22Rv1 (cell line): Measurements from ENCODE around the gene MEF2C.
"Not testable (repeated sequence)": the region's sequence is repeated elsewhere in the genome, so short reads cannot be mapped to it uniquely, and the experiment has no call there.

ENCODE experiments used
- H3K27ac ChIP-seq: fragments of 450-650 bp; 2 replicates; pipeline ENCODE4 v1.5.1; 2017
- ZFX ChIP-seq: fragments of 450-650 bp; IDR thresholded peaks from 2 replicates; pipeline ENCODE4 v1.6.1; 2017; ENCODE audit warnings: antibody characterized with exemption, borderline replicate concordance
- TF ChIP-seq, protein P1 (sequence below): fragments of 450-650 bp; IDR thresholded peaks from 2 replicates; pipeline ENCODE4 v1.5.1; 2017; ENCODE audit warnings: mild to moderate bottlenecking

MEF2C gene

GRCh38 chr5:88805151-88805784 is 77.7 kb downstream of the MEF2C start:
- TF ChIP-seq, protein P1, sequence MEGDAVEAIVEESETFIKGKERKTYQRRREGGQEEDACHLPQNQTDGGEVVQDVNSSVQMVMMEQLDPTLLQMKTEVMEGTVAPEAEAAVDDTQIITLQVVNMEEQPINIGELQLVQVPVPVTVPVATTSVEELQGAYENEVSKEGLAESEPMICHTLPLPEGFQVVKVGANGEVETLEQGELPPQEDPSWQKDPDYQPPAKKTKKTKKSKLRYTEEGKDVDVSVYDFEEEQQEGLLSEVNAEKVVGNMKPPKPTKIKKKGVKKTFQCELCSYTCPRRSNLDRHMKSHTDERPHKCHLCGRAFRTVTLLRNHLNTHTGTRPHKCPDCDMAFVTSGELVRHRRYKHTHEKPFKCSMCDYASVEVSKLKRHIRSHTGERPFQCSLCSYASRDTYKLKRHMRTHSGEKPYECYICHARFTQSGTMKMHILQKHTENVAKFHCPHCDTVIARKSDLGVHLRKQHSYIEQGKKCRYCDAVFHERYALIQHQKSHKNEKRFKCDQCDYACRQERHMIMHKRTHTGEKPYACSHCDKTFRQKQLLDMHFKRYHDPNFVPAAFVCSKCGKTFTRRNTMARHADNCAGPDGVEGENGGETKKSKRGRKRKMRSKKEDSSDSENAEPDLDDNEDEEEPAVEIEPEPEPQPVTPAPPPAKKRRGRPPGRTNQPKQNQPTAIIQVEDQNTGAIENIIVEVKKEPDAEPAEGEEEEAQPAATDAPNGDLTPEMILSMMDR = no peak
- TF ChIP-seq ZFX = no peak
- H3K27ac ChIP-seq = no peak overlapping the region

DNA sequence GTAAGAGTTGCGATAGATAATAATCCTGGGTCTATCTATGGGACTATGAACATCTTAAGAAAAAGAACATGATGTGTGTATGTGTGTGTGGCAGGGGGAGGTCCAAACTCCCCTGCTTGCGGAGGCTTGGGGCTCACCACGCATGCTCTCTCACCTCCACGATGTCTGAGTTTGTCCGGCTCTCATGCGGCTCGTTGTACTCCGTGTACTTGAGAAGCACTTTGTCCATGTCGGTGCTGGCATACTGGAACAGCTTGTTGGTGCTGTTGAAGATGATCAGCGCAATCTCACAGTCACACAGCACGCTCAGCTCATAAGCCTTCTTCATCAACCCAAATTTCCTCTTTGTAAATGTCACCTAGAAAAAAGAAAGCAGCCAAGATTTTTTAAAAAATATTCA is 78.5 kb downstream of the MEF2C start:
- no peak overlapping the region for H3K27ac ChIP-seq
- TF ChIP-seq, protein P1 = no peak
- TF ChIP-seq ZFX = no peak

DNA sequence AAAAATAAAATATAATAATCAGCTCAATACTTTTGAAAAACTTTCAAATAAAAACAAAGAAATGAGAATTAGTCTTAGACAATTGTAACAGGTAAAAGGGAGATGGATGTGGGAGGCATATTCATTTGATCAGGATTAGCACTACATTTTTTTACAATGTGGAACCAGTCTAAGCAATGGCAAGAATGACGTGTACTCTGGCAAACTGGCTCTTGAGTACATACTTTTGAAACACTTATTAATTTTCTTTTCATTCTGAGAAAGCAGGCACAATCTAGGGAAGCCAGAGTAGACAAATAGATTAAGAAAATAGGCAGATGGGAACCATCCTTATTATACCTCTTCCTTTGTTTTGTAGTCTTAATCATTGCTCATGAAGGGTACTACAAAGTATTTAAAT is 79.7 kb downstream of the MEF2C start:
- no peak overlapping the region for H3K27ac ChIP-seq
- TF ChIP-seq ZFX = no peak
- TF ChIP-seq, protein P1 = no peak

DNA sequence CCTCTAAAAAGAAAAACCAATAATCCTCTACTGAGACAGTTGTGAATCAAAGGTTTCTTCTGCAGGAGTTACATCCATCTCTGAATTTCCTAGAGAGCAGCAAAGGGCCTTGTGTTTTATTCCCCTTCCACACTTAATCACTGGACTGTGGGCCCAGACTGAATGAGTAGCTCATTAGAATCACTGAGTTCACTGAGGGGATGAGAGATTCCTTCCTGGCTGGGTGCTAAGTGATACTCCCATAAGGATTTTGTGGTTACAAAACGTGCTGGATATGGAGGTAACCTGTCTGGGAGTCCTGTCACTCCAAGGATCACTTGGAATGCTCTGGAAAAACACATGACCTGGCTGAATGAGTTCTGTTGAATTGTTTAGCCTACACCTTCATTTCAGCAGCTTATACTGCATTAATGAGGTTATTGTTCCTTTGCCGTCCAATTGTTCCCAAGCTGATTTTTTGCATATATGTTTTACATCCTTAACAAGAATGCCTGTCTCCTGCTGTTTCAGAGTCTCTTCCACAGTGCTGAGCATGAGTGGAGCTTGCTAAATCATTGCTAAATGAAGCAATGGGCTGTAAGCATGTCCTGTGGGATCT is 82.9 kb downstream of the MEF2C start:
- TF ChIP-seq ZFX = no peak
- TF ChIP-seq, protein P1 = no peak
- no peak overlapping the region for H3K27ac ChIP-seq

DNA sequence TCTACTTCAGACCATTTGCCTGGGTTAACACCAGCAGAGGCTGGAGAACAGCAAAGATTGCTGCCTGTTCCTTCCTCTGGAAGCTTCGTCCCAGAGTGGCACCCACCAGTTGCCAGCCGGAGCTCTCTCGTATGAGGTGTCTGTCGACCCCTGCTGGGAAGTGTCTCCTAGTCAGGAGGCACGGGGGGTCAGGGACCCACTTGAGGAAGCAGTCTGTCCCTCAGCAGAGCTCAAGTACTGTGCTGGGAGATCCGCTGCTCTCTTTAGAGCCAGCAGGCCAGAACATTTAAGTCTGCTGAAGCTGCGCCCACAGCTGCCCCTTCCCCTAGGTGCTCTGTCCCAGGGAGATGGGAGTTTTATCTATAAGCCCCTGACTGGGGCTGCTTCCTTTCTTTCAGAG is 84.1 kb downstream of the MEF2C start:
- H3K27ac ChIP-seq = not testable (repeated sequence)

GRCh38 chr5:88793797-88794196 is 89.2 kb downstream of the MEF2C start:
- not testable (repeated sequence) for H3K27ac ChIP-seq

DNA sequence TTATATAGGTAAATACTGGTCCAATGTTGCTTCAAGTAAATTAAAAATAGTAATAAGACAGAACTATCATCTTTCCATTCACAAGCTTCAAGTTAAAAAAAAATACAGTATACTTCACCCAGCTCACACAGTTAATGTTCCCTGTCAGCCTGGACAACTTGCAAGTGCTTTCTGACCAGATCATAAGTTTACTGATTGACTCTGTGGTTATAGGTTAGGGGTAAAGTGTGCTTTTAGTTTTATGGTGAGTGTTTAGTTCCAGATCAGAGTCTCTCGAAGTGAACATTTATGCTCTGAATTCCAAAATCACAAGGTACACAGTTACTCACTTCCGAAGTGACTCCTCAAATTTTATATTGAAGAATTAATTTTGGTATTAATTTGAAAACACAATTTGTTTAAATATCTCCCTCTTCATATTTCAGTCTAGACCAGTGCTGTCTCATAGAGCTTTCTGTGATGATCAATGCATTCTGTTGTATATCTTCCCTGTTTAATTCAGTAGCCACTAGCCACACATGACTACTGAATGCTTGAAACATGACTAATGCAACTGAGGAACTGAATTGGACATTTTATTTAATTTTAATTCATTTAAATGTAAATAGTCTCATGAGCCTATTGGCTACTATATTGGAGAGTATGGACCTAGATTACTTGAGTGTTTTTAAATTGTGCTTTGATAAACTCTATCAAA is 90.7 kb downstream of the MEF2C start:
- H3K27ac ChIP-seq = no peak overlapping the region
- no peak for TF ChIP-seq ZFX
- TF ChIP-seq, protein P1 = no peak

DNA sequence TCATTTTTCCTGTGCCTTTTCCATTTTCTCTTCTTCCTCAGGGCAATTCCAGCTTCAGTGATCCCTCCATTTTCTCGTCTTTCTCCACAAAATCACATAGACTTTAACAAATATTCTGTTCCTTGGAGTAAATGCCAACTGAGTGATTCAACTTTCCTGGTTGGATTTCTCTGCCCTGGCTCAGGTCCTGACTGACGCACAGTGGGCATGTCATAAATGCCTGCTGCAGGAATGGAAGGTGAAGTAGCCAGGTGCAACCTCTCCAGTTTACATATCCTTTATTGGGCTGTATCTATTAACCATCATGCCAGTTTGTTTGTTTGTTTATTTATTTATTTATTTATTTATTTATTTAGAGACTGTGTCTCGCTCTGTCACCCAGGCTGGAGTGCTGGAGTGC is 95.1 kb downstream of the MEF2C start:
- no peak overlapping the region for H3K27ac ChIP-seq

More for the DNA sequence above, 95.1 kb downstream of the MEF2C start:
- TF ChIP-seq ZFX = no peak
- TF ChIP-seq, protein P1 = no peak
